Lung (tissue), 12 donors: ENCODE measurements around the gene XYLB. TPM values are rescaled to one million over a fixed set of nuclear protein-coding genes. Genes with fewer than 3 reads are reported as not detected.
A peak's percentile ranks its signal among the peaks of the same experiment; 100 is the strongest.

Experiments
- ATAC-seq: fragments of 200-7000 bp; cut with Tn5 transposase; one replicate; pipeline ENCODE4 v1.9.1; 2020; ENCODE audit warnings: moderate number of reproducible peaks; ENCODE audit not compliant: insufficient read depth, low FRiP score
- DNase-seq, 3 donors: peaks; one replicate each; pipeline ENCODE4 v3.0.0-alpha.2; 2013 to 2017
- H3K27ac ChIP-seq, 2 donors: one replicate each; pipeline ENCODE4 v1.5.1; 2013; ENCODE audit warnings: mild to moderate bottlenecking in 2 of 2, moderate library complexity in 2 of 2, control low read depth in 1 of 2, inconsistent platforms in 1 of 2, low read depth in 1 of 2, low read length in 1 of 2
- H3K27me3 ChIP-seq, 3 donors: one replicate each; pipeline ENCODE4 v1.5.1; 2013; ENCODE audit warnings: low read length in 2 of 3; ENCODE audit not compliant: control insufficient read depth in 3 of 3, insufficient read depth in 3 of 3
- H3K36me3 ChIP-seq, 4 donors: one replicate each; pipeline ENCODE4 v1.5.1; 2013; ENCODE audit warnings: low read length in 4 of 4, mild to moderate bottlenecking in 1 of 4, moderate library complexity in 1 of 4; ENCODE audit not compliant: control insufficient read depth in 4 of 4, insufficient read depth in 4 of 4
- H3K4me1 ChIP-seq, 5 donors: one replicate each; pipeline ENCODE4 v1.5.1; 2013; ENCODE audit warnings: low read length in 5 of 5, mild to moderate bottlenecking in 2 of 5, moderate library complexity in 1 of 5; ENCODE audit not compliant: control insufficient read depth in 5 of 5, insufficient read depth in 5 of 5
- H3K4me3 ChIP-seq: one replicate; pipeline ENCODE4 v1.5.1; 2013; ENCODE audit warnings: mild to moderate bottlenecking, control low read depth, moderate library complexity
- H3K9ac ChIP-seq, 2 donors: one replicate each; pipeline ENCODE4 v1.5.1; 2013; ENCODE audit warnings: low read length in 2 of 2, control low read depth in 1 of 2; ENCODE audit not compliant: insufficient read depth in 1 of 2
- H3K9me3 ChIP-seq, 4 donors: one replicate each; pipeline ENCODE4 v1.5.1; 2013; ENCODE audit warnings: low read length in 3 of 4, mild to moderate bottlenecking in 1 of 4, moderate library complexity in 1 of 4; ENCODE audit not compliant: control insufficient read depth in 4 of 4, insufficient read depth in 3 of 4
- WGBS, 2 donors: extraction: QIAGEN DNeasy Blood & Tissue Kit; methylation state at CpG; one replicate each; pipeline ENCODE4 v1.1.7; 2013; 5-methylcytosine and 5-hydroxymethylcytosine counted together
- polyA plus RNA-seq, 2 donors: library from polyadenylated mRNA; stranded (reverse); fragments of 200-250 nt; gene quantifications; one replicate each; pipeline ENCODE4 v1.2.1, GENCODE V29; 2013
- total RNA-seq, 2 donors: library from RNA; depleted of rRNA in 1 of 2; stranded (reverse); fragments of >200 nt in 1 of 2; gene quantifications; one replicate each; pipeline ENCODE4 v1.2.1, GENCODE V29; 2014 to 2021
- TF ChIP-seq, protein P1 (sequence below): IDR thresholded peaks from 2 replicates; pipeline ENCODE4 v1.5.1; 2012; ENCODE audit warnings: mild to moderate bottlenecking; ENCODE audit errors: control extremely low read depth, extremely low read depth
- donor health status: control.
- donor health status: control.
- donor health status: Bipolar disorder and iron deficiency.
- donor health status: healthy.
- donor health status: DM: yes; HTN: yes; CAD: no.

XYLB gene
- total and polyA plus RNA-seq, 4 donors = 0.89 to 5.8 (median 3.2) TPM

DNA sequence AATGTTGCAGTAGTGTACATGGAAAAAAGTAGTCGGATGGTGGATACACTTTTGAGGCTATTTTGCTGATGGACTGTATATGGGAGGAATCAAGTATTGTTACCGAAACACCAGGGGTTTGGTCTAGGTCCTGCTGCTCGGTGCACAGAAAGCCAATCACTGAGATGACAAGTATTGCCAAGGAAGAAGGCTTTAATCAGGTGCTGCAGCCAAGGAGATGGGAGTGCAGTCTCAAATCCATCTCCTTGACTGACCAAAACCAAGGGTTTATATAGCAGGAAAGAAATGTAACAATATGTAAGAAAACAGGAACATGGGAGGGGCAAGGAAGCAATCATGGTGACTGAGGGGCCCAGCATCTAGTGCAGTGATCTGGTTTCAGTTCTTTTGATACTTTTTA lies 104.3 kb downstream of the XYLB start:
- no peaks in the 10 kb centered on the region for H3K27me3 ChIP-seq
- ATAC-seq = no peak
- H3K4me3 ChIP-seq = no peak overlapping the region
- no peak for DNase-seq
- peaks cover 0 to 10% (median 0%) of the 10 kb centered on the region in 5 donors for H3K4me1 ChIP-seq
- H3K27ac ChIP-seq = no peak overlapping the region
- H3K9me3 ChIP-seq = no peaks in the 10 kb centered on the region
- H3K36me3 ChIP-seq = no peaks in the 10 kb centered on the region
- H3K9ac ChIP-seq = no peak overlapping the region
- TF ChIP-seq, protein P1, sequence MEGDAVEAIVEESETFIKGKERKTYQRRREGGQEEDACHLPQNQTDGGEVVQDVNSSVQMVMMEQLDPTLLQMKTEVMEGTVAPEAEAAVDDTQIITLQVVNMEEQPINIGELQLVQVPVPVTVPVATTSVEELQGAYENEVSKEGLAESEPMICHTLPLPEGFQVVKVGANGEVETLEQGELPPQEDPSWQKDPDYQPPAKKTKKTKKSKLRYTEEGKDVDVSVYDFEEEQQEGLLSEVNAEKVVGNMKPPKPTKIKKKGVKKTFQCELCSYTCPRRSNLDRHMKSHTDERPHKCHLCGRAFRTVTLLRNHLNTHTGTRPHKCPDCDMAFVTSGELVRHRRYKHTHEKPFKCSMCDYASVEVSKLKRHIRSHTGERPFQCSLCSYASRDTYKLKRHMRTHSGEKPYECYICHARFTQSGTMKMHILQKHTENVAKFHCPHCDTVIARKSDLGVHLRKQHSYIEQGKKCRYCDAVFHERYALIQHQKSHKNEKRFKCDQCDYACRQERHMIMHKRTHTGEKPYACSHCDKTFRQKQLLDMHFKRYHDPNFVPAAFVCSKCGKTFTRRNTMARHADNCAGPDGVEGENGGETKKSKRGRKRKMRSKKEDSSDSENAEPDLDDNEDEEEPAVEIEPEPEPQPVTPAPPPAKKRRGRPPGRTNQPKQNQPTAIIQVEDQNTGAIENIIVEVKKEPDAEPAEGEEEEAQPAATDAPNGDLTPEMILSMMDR = no peak
- 96 to 98% methylated on average over 3 of the region's 3 CpGs for WGBS, 2 donors

DNA sequence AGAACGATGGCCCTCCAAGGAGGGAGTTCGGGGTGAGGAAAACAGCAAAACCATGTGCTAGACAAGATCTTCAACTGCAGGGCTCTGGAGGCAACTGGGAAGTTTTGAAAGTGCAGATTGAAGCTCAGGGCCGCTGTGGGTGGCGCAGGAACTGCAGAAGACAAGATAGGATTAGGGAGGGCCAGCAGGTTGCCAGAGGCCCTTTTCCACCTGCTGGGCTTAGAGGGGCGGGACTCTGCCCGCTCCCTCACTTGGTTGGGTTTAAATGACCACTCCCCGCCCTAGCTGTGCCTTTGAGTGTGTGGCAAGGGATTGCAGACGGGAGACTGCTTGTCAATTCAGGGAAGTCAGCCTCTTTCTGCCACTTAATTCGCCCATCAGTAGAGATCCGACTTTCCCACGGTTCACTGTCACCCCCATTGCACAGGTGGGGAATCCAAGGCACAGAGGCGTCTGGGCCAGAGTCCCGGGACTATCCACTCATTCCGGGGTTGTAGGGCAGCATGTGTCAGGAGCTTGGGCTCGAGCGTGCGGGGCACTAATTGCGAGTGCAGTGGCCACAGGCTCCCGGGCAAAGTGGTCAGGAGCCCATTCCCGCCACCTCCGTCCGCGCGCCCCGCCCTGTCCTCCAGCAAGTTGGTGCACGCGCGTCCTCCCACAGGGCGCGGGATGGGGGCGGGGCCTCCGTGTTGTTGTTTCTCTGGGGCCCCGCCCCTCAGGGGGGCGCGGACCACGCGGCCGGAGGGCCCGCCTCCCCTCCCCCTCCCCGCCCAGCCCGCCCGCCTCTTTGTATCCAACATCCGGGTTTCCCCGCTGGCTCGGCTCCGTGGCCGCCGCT lies 106.7 kb downstream of the XYLB start, which contains the start of gene ACVR2B:
TSS of gene ACVR2B (plus strand) at position 816 of the 838 bp plus-strand sequence. CDS start 433 bp downstream, outside the sequence.
- H3K27me3 ChIP-seq = no peaks in the 10 kb centered on the region
- peak within 1 kb of the TSS; percentile 91 for H3K27ac ChIP-seq
- peak; percentile 89 to 95 (median 93) for DNase-seq

DNA sequence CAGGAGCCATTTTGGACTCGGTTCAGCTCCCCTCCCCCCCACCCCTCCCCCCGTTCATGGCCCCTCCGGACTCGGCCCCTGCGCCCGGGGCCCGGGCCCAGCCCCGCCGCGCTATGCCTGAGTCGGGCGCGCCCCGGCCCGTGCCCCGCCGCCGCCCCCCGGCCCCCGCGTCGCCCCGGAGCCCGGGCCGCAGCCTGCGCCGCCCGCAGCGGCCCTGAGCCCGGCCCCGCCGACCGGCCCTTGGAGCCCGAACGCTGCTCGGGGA lies 107.3 kb downstream of the XYLB start:
- peaks cover 0 to 24% (median 2%) of the 10 kb centered on the region in 5 donors for H3K4me1 ChIP-seq
- H3K36me3 ChIP-seq = no peaks in the 10 kb centered on the region
- TF ChIP-seq, protein P1 = no peak
- no peak overlapping the region for H3K9ac ChIP-seq
- peak overlapping the region; percentile 66 for H3K4me3 ChIP-seq
- peak overlapping the region; percentile 91 for H3K27ac ChIP-seq
- DNase-seq (no peak), ATAC-seq (no peak)
- no peaks in the 10 kb centered on the region for H3K9me3 ChIP-seq
- WGBS, 2 donors = 0 to 1% methylated on average over 11 to 36 of the region's 36 CpGs
- H3K27me3 ChIP-seq = no peaks in the 10 kb centered on the region

More for the DNA sequence above, 106.7 kb downstream of the XYLB start, which contains the start of gene ACVR2B:
- peak; percentile 68 for ATAC-seq
- Histone ChIP-seq H3K36me3 (no peaks in the 10 kb centered on the region), H3K9ac (peak within 1 kb of the TSS in 1 of 2 donors; percentile 44), H3K9me3 (no peaks in the 10 kb centered on the region), H3K4me1 (peaks cover 0 to 18% (median 0%) of the 10 kb centered on the region in 5 donors), H3K4me3 (peak within 1 kb of the TSS; percentile 66)
- 7 to 10% methylated on average over 38 to 48 of the region's 48 CpGs for whole genome bisulfite sequencing, 2 donors
- TF ChIP-seq, protein P1 = no peak
